ENCODE results near the gene NR1H2. TPM values are rescaled to one million over a fixed set of nuclear protein-coding genes. Genes with fewer than 3 reads are reported as not detected.

Gene NR1H2
- total RNA-seq, 1 donor = 59.7 TPM

DNA sequence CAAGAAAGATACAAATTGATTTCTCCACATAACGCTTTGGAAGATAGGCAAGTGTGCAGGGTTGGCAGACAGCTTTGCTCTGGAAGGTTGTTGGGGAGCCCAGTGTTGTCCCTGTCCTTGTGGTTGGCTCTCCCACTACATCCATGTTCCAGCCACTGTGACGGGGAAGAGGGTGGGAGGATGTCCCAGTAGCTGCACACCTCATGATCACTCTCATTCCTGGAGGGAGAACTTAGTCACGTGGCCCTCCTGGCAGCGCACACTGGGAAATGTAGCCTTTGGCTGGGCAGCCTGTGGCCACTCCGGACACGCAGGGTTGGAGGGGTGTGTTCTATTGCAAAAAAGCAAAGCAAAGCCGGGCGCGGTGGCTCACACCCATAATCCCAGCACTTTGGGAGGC, 17.8 kb downstream of the NR1H2 start:
- DNase-seq (ENCODE audit: low read depth) = no peak
- TF ChIP-seq, protein P1, sequence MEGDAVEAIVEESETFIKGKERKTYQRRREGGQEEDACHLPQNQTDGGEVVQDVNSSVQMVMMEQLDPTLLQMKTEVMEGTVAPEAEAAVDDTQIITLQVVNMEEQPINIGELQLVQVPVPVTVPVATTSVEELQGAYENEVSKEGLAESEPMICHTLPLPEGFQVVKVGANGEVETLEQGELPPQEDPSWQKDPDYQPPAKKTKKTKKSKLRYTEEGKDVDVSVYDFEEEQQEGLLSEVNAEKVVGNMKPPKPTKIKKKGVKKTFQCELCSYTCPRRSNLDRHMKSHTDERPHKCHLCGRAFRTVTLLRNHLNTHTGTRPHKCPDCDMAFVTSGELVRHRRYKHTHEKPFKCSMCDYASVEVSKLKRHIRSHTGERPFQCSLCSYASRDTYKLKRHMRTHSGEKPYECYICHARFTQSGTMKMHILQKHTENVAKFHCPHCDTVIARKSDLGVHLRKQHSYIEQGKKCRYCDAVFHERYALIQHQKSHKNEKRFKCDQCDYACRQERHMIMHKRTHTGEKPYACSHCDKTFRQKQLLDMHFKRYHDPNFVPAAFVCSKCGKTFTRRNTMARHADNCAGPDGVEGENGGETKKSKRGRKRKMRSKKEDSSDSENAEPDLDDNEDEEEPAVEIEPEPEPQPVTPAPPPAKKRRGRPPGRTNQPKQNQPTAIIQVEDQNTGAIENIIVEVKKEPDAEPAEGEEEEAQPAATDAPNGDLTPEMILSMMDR (IDR thresholded peaks at IDR 0.05; ENCODE audit: insufficient read depth, low read length) = no peak

DNA sequence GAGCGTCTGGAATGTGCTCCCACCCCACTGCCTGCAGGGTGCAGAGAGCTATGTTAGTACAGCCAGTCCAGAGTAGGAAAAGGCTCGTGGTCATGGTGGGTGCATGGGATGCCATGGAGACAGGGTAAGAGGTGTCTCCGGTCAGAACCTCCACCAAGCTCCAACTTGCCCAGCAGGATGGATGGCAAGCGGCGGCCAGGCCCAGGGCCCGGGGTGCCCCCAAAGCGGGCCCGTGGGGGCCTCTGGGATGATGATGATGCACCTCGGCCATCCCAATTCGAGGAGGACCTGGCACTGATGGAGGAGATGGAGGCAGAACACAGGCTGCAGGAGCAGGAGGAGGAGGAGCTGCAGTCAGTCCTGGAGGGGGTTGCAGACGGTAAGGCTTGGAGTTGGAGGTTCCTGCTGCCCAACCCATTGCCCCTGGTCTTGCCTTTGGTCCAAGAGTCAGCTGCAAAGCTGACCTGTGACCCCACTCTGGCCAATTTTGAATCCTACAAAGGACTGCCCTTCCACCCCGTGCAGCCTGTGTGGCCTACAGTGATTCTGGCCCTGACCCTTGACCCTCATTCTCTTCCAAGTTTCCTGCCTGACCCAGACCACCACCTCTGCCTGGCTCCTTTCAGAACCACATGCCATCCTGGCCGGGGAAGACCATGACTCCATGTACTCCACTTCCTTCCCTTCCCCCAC, 22.6 kb downstream of the NR1H2 start:
- TF ChIP-seq, protein P1 (IDR thresholded peaks at IDR 0.05; ENCODE audit: insufficient read depth, low read length) = no peak
- DNase-seq (ENCODE audit: low read depth) = no peak
- H3K4me3 ChIP-seq (ENCODE audit: low read depth, low read length) = no peak overlapping the region

More for the DNA sequence above, 17.8 kb downstream of the NR1H2 start:
- H3K4me3 ChIP-seq (ENCODE audit: low read depth, low read length) = no peak overlapping the region

DNA sequence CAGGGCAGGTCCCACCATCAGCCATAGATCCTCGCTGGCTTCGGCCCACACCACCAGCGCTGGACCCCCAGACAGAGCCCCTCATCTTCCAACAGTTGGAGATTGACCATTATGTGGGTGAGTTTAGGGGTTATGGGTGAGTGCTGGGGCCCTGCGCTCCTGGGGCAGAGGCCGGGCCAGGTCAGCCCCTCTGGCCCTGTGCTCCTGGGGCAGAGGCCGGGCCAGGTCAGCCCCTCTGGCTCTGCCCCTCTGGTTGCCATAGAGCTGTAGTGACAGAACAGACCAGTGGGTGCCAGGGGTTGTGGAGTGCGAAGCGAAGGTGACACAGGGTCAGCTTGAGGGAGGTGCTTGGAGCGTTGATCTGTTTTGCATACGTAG, 23.1 kb downstream of the NR1H2 start:
- H3K4me3 ChIP-seq (ENCODE audit: low read depth, low read length) = no peak overlapping the region
- DNase-seq (ENCODE audit: low read depth) = no peak
- TF ChIP-seq, protein P1 (IDR thresholded peaks at IDR 0.05; ENCODE audit: insufficient read depth, low read length) = no peak

DNA sequence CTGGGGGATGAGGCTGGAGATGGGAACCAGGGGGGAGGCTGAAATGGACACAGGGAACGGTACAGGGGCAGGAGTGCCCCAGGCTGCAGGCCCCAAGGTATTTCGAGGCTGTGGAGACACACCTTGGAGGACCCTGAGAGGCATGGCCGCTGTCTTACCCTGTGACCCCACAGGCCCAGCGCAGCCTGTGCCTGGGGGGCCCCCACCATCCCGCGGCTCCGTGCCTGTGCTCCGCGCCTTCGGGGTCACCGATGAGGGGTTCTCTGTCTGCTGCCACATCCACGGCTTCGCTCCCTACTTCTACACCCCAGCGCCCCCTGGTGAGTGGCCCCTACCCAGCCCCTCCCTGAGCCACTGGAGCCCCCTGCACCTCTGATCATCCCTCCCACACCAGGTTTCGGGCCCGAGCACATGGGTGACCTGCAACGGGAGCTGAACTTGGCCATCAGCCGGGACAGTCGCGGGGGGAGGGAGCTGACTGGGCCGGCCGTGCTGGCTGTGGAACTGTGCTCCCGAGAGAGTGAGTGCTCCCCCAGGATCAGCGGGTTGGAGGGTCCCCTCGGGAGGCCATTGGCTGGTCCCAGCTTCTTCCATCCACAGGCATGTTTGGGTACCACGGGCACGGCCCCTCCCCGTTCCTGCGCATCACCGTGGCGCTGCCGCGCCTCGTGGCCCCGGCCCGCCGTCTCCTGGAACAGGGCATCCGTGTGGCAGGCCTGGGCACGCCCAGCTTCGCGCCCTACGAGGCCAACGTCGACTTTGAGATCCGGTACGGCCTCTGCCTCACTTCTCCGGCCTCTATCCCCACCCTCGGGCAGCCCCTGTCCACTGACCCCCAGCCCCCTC, 25.6 kb downstream of the NR1H2 start:
- H3K4me3 ChIP-seq (ENCODE audit: low read depth, low read length) = no peak overlapping the region
- no peak for DNase-seq (ENCODE audit: low read depth)
- TF ChIP-seq, protein P1 (IDR thresholded peaks at IDR 0.05; ENCODE audit: insufficient read depth, low read length) = no peak

DNA sequence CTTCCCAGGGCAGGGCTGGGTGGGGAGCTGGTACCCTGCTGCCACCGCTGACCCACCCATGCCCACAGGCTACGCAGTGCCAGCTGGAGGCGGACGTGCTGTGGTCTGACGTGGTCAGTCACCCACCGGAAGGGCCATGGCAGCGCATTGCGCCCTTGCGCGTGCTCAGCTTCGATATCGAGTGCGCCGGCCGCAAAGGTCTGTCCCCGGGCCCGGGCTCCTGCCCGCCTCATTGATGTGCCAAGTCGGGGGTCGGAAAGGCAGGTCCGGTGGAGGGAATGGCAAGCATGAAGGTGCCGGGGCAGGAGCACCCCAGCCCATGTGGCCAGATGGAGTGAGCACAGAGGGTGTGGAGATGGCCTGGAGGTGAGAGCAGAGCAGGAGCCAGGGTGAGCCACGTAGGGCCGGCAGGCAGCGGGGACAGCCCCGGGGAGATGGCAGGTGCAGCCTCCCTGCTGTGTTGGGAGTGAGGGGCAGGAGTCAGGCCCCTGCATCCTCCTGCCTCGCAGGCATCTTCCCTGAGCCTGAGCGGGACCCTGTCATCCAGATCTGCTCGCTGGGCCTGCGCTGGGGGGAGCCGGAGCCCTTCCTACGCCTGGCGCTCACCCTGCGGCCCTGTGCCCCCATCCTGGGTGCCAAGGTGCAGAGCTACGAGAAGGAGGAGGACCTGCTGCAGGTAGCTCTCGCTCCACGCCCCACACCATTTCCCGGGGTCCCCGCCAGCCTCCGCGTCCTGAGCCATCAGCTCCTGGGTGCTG, 26.5 kb downstream of the NR1H2 start:
- TF ChIP-seq, protein P1 (IDR thresholded peaks at IDR 0.05; ENCODE audit: insufficient read depth, low read length) = no peak
- no peak for DNase-seq (ENCODE audit: low read depth)
- no peak overlapping the region for H3K4me3 ChIP-seq (ENCODE audit: low read depth, low read length)

DNA sequence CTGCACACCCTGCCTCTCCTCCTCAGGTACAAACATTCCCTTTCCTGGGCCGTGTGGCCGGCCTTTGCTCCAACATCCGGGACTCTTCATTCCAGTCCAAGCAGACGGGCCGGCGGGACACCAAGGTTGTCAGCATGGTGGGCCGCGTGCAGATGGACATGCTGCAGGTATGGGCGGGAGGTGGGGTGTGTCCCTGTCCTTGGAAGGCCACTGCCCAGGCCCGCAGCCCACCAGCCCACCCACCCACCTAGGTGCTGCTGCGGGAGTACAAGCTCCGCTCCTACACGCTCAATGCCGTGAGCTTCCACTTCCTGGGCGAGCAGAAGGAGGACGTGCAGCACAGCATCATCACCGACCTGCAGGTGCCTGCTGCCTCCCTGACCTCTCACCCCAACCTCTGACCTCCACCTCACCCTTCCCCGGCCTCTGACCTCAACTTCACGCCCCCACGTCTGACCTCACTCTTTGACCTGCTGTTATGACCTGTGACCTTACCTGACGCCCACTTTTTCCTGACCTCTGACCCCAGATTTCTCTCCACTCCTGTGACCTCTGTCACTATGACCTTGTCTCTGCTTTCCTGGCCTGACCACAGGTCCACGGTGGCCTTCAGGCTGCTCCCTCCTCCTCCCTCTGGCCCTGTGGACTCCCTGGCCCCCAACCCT, 30.0 kb downstream of the NR1H2 start:
- no peak for DNase-seq (ENCODE audit: low read depth)
- TF ChIP-seq, protein P1 (IDR thresholded peaks at IDR 0.05; ENCODE audit: insufficient read depth, low read length) = no peak
- no peak overlapping the region for H3K4me3 ChIP-seq (ENCODE audit: low read depth, low read length)

All from fibroblast of the aortic adventitia (primary cell).